Measurements from ENCODE around the gene SOAT1. TPM values are rescaled to one million over a fixed set of nuclear protein-coding genes. Genes with fewer than 3 reads are reported as not detected.

SOAT1 gene
- total and polyA plus RNA-seq, 10 of the 15 experiments (the other 5 are each of a cell fraction or from before 2014, with no cell fraction given): 8.6 to 68.5 (median 22.3) TPM

- TF ChIP-seq, protein P1, sequence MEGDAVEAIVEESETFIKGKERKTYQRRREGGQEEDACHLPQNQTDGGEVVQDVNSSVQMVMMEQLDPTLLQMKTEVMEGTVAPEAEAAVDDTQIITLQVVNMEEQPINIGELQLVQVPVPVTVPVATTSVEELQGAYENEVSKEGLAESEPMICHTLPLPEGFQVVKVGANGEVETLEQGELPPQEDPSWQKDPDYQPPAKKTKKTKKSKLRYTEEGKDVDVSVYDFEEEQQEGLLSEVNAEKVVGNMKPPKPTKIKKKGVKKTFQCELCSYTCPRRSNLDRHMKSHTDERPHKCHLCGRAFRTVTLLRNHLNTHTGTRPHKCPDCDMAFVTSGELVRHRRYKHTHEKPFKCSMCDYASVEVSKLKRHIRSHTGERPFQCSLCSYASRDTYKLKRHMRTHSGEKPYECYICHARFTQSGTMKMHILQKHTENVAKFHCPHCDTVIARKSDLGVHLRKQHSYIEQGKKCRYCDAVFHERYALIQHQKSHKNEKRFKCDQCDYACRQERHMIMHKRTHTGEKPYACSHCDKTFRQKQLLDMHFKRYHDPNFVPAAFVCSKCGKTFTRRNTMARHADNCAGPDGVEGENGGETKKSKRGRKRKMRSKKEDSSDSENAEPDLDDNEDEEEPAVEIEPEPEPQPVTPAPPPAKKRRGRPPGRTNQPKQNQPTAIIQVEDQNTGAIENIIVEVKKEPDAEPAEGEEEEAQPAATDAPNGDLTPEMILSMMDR (IDR thresholded peaks at IDR 0.05 in 2 of 3, conservative IDR thresholded peaks at IDR 0.05 in 1 of 3; ENCODE audit: control insufficient read depth in 2 of 3, extremely low read depth in 1 of 3, insufficient read depth in 1 of 3, low read depth in 3 of 3, low read length in 3 of 3): 0 out of 6 replicates have a peak, but pooled peaks of 1 of the 3 experiments have one; percentile 14
- no peak for TF ChIP-seq SMAD5 (IDR thresholded peaks at IDR 0.05; ENCODE audit: low read depth)
- no peak for TF ChIP-seq NFIC (IDR thresholded peaks at IDR 0.05; ENCODE audit: low read depth, low read length)
- TF ChIP-seq ESRRA (IDR thresholded peaks at IDR 0.05; ENCODE audit: low read length): no peak
- no peak for TF ChIP-seq RBBP5 (conservative IDR thresholded peaks at IDR 0.05)
- TF ChIP-seq, protein P2, sequence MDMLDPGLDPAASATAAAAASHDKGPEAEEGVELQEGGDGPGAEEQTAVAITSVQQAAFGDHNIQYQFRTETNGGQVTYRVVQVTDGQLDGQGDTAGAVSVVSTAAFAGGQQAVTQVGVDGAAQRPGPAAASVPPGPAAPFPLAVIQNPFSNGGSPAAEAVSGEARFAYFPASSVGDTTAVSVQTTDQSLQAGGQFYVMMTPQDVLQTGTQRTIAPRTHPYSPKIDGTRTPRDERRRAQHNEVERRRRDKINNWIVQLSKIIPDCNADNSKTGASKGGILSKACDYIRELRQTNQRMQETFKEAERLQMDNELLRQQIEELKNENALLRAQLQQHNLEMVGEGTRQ (IDR thresholded peaks at IDR 0.05; ENCODE audit: borderline replicate concordance, low read depth, low read length): no peak
- TF ChIP-seq KDM1A (IDR thresholded peaks at IDR 0.05; ENCODE audit: borderline replicate concordance): no peak
- TF ChIP-seq, protein P3, sequence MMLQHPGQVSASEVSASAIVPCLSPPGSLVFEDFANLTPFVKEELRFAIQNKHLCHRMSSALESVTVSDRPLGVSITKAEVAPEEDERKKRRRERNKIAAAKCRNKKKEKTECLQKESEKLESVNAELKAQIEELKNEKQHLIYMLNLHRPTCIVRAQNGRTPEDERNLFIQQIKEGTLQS (IDR thresholded peaks at IDR 0.05; ENCODE audit: borderline replicate concordance, extremely low read depth, low read depth, low read length): no peak
- TF ChIP-seq CBX3 (IDR thresholded peaks at IDR 0.05; ENCODE audit: borderline replicate concordance, low read depth): no peak
- no peak for TF ChIP-seq SIX5 (IDR thresholded peaks at IDR 0.05; ENCODE audit: low read depth, low read length, severe bottlenecking)
- no peak for TF ChIP-seq ZNF217 (IDR thresholded peaks at IDR 0.05)
- no peak for TF ChIP-seq MYB (IDR thresholded peaks at IDR 0.05; ENCODE audit: borderline replicate concordance, low read depth, low read length)
- TF ChIP-seq NR2C2 (IDR thresholded peaks at IDR 0.05; ENCODE audit: borderline replicate concordance, control insufficient read depth, insufficient read length, low read depth): no peak
- no peak for TF ChIP-seq E2F8 (IDR thresholded peaks at IDR 0.05; ENCODE audit: low read depth, partially characterized antibody)
- no peak for TF ChIP-seq CUX1 (IDR thresholded peaks at IDR 0.05; ENCODE audit: insufficient replicate concordance, low read depth, low read length)
- TF ChIP-seq WRNIP1 (IDR thresholded peaks at IDR 0.05; ENCODE audit: borderline replicate concordance, low read depth, low read length): no peak
Measured at GRCh38 chr1:179293340-179294327, at the start of gene SOAT1 (continued).
